ENCODE measurements around the gene PHF21A. TPM values are rescaled to one million over a fixed set of nuclear protein-coding genes. Genes with fewer than 3 reads are reported as not detected.

The PHF21A gene
- total and polyA plus RNA-seq, 2 of the 8 experiments (the other 6 are each of a cell fraction or from before 2014, with no cell fraction given), result 17.6 to 40.3 TPM

GRCh38 chr11:46159680-46160079, 38.4 kb upstream of the PHF21A start:
- Histone ChIP-seq H3K4me1 (replicated peaks in 1 of 4; ENCODE audit: control insufficient read depth in 3 of 4, insufficient read depth in 4 of 4, low read length in 3 of 4) (no peaks in the 10 kb centered on the region), H4K20me1 (replicated peaks in 1 of 2; ENCODE audit: control insufficient read depth in 1 of 2, insufficient read depth in 2 of 2, low read length in 2 of 2) (no peaks in the 10 kb centered on the region), H3K79me2 (ENCODE audit: control insufficient read depth in 1 of 2, insufficient read depth in 2 of 2, low read length in 2 of 2) (no peaks in the 10 kb centered on the region), H3K9me3 (ENCODE audit: insufficient read depth in 2 of 2, low read depth in 1 of 2, low read length in 1 of 2) (no peaks in the 10 kb centered on the region), H3K79me1 (ENCODE audit: low read depth, low read length) (no peaks in the 10 kb centered on the region), H3K23me2 (ENCODE audit: low read depth, low read length) (no peaks in the 10 kb centered on the region), H3K4ac (replicated peaks; ENCODE audit: insufficient read length, low read depth, low read length) (no peak overlapping the region), H2BK15ac (ENCODE audit: low read length) (no peak overlapping the region), H3K27ac (ENCODE audit: low read depth, low read length) (no peak overlapping the region), H2BK20ac (ENCODE audit: low read length) (no peak overlapping the region), H3K18ac (ENCODE audit: extremely low read depth, low read length) (no peak overlapping the region), H4K8ac (ENCODE audit: extremely low read depth, insufficient read depth, low read length) (no peak overlapping the region), H2BK5ac (ENCODE audit: low read depth, low read length) (no peak overlapping the region), H3K23ac (ENCODE audit: insufficient read length) (no peak overlapping the region), H3K4me2 (ENCODE audit: insufficient read depth in 1 of 2, low read depth in 2 of 2, low read length in 2 of 2) (no peak overlapping the region), H4K91ac (replicated peaks; ENCODE audit: insufficient read length, low read length) (no peak overlapping the region), H2BK120ac (replicated peaks; ENCODE audit: low read depth, low read length) (no peak overlapping the region), H3K56ac (replicated peaks; ENCODE audit: insufficient read length, low read depth, low read length) (no peak overlapping the region), H2AFZ (ENCODE audit: low read length) (no peak overlapping the region), H2BK12ac (ENCODE audit: low read depth, low read length) (no peak overlapping the region), H3K4me3 (ENCODE audit: extremely low read depth in 1 of 4, insufficient read depth in 2 of 4, low read depth in 3 of 4, low read length in 4 of 4) (no peak overlapping the region), H3K27me3 (replicated peaks in 1 of 4; ENCODE audit: control insufficient read depth in 3 of 4, extremely low read depth in 1 of 4, insufficient read depth in 3 of 4, low read length in 3 of 4) (no peaks in the 10 kb centered on the region), H3K9ac (replicated peaks in 1 of 4; ENCODE audit: extremely low read depth in 1 of 4, low read depth in 3 of 4, low read length in 3 of 4) (no peak overlapping the region), H3K36me3 (ENCODE audit: control insufficient read depth in 2 of 4, insufficient read depth in 4 of 4, low read length in 3 of 4) (no peaks in the 10 kb centered on the region), H4K5ac (ENCODE audit: insufficient read length, low read depth, low read length) (no peak overlapping the region), H2AK5ac (ENCODE audit: low read depth, low read length) (no peak overlapping the region), H3K14ac (ENCODE audit: insufficient read length) (no peak overlapping the region)
- WGBS, 2 experiments (ENCODE audit: extremely low coverage in 1 of 2, insufficient coverage in 1 of 2, insufficient read length in 1 of 2, insufficient replicate concordance in 2 of 2, low coverage in 1 of 2, low lambda C conversion rate in 2 of 2, missing lambda C conversion rate in 1 of 2), result 68% methylated on average over 2 of the region's 2 CpGs; no CpG with 5 or more reads in 1 of the 2 experiments
- ChIA-PET CTCF (ENCODE audit: partially characterized antibody) (interaction anchor here (1.2 to 1.4 kb wide), 2 partner anchors 10 to 17 kb away, joined by 3 read pairs; no protein-coding TSS in a partner anchor), POLR2A (ENCODE audit: partially characterized antibody) (interaction anchor here (1.9 kb wide), 1 partner anchor 84 kb away, joined by 3 read pairs; no protein-coding TSS in a partner anchor)
- no peak for DNase-seq (ENCODE audit: low read depth in 1 of 2, low spot score in 2 of 2)
- FAIRE-seq, result no peak
- no peak for TF ChIP-seq EP300 (IDR thresholded peaks at IDR 0.05; ENCODE audit: borderline replicate concordance in 1 of 2, low read depth in 2 of 2, low read length in 2 of 2)
- TF ChIP-seq GTF2F1 (IDR thresholded peaks at IDR 0.05; ENCODE audit: borderline replicate concordance, low read depth, low read length), result no peak
- no peak for TF ChIP-seq POLR2AphosphoS5 (IDR thresholded peaks at IDR 0.05; ENCODE audit: low read depth, low read length)
- no peak for TF ChIP-seq KDM4A (IDR thresholded peaks at IDR 0.05; ENCODE audit: low read depth, low read length, severe bottlenecking)
- TF ChIP-seq JUN (IDR thresholded peaks at IDR 0.05; ENCODE audit: low read depth, low read length), result no peak
- TF ChIP-seq TAF1 (IDR thresholded peaks at IDR 0.05; ENCODE audit: low read depth, low read length), result no peak
- no peak for TF ChIP-seq SP1 (IDR thresholded peaks at IDR 0.05; ENCODE audit: low read depth, low read length)
- TF ChIP-seq, protein P1, sequence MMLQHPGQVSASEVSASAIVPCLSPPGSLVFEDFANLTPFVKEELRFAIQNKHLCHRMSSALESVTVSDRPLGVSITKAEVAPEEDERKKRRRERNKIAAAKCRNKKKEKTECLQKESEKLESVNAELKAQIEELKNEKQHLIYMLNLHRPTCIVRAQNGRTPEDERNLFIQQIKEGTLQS (IDR thresholded peaks at IDR 0.05; ENCODE audit: insufficient read depth, low read depth, low read length), result no peak
- no peak for TF ChIP-seq FOSL1 (IDR thresholded peaks at IDR 0.05; ENCODE audit: insufficient read depth, low read depth, low read length)
- no peak for TF ChIP-seq RXRA (IDR thresholded peaks at IDR 0.05; ENCODE audit: insufficient read depth, low read depth, low read length)
- TF ChIP-seq SIRT6 (IDR thresholded peaks at IDR 0.05; ENCODE audit: low read length), result no peak
- no peak for TF ChIP-seq E2F6 (IDR thresholded peaks at IDR 0.05)
- no peak for TF ChIP-seq SIN3A (conservative IDR thresholded peaks at IDR 0.05 in 1 of 2, IDR thresholded peaks at IDR 0.05 in 1 of 2; ENCODE audit: low read depth in 1 of 2, low read length in 2 of 2)
- TF ChIP-seq SP4 (IDR thresholded peaks at IDR 0.05; ENCODE audit: low read length), result no peak
